Thoracic aorta (tissue), 2 donors: ENCODE data around the gene PHYHD1. TPM values are rescaled to one million over a fixed set of nuclear protein-coding genes. Genes with fewer than 3 reads are reported as not detected.
A peak's percentile ranks its signal among the peaks of the same experiment; 100 is the strongest.

ENCODE experiments used
- ATAC-seq: fragments of 150-250 bp; one replicate; pipeline ENCODE4 v1.8.0; 2017; ENCODE audit warnings: low read depth; ENCODE audit not compliant: insufficient number of reproducible peaks, low FRiP score
- DNase-seq: peaks from one replicate; pipeline ENCODE4 v3.0.0-alpha.2; 2020; ENCODE audit warnings: low spot score
- H3K27ac ChIP-seq, 2 donors: fragments of 200-600 bp; sonication (generic); 1 replicate in 1 of 2; 2 replicates in 1 of 2; pipeline ENCODE4 v1.5.1; 2016; ENCODE audit warnings: mild to moderate bottlenecking in 2 of 2, moderate library complexity in 2 of 2
- H3K27me3 ChIP-seq: fragments of 200-600 bp; sonication (generic); replicated peaks from 2 replicates; pipeline ENCODE4 v1.6.0; 2016; ENCODE audit warnings: mild to moderate bottlenecking; ENCODE audit not compliant: insufficient read depth
- H3K36me3 ChIP-seq: fragments of 200-600 bp; sonication (generic); one replicate; pipeline ENCODE4 v1.5.1; 2016
- H3K4me1 ChIP-seq, 2 donors: fragments of 200-600 bp; sonication (generic); 1 replicate in 1 of 2; 2 replicates in 1 of 2; pipeline versions ENCODE4 v1.5.1 to v1.6.0; 2016; ENCODE audit warnings: low read depth in 2 of 2, mild to moderate bottlenecking in 1 of 2; ENCODE audit not compliant: control insufficient read depth in 1 of 2
- H3K4me3 ChIP-seq: fragments of 200-600 bp; sonication (generic); 2 replicates; pipeline ENCODE4 v1.5.1; 2016; ENCODE audit warnings: mild to moderate bottlenecking
- H3K9me3 ChIP-seq: fragments of 200-600 bp; sonication (generic); 2 replicates; pipeline ENCODE4 v1.5.1; 2016
- CTCF ChIP-seq: fragments of 200-600 bp; sonication (generic); IDR thresholded peaks from one replicate; pipeline ENCODE4 v1.5.1; 2019; ENCODE audit warnings: antibody characterized with exemption
- total RNA-seq, 2 donors: library from RNA; depleted of rRNA; stranded (reverse); fragments of >200 nt; gene quantifications; one replicate each; pipeline versions ENCODE4 v1.1.0 to v1.2.3, GENCODE V29; 2016

Gene PHYHD1
- total RNA-seq, 2 donors from 2014 or later, result 21.1 to 36.3 TPM

- Histone ChIP-seq H3K36me3 (peaks cover 19% of the 10 kb centered on the region), H3K4me1 (peaks cover 24 to 65% of the 10 kb centered on the region in 2 donors), H3K4me3 (no peak overlapping the region), H3K27me3 (no peaks in the 10 kb centered on the region), H3K9me3 (no peaks in the 10 kb centered on the region), H3K27ac (peak overlapping the region; percentile 87 to 89)
- no peak for DNase-seq
- ATAC-seq, result no peak
- TF ChIP-seq CTCF, result no peak
Observed at GRCh38 chr9:128901822-128902221, 19.0 kb upstream of the PHYHD1 start.

GRCh38 chr9:128902351-128903078 is 18.3 kb upstream of the PHYHD1 start:
- DNase-seq, result no peak
- Histone ChIP-seq H3K4me3 (peak overlapping the region; percentile 33), H3K4me1 (peaks cover 24 to 65% of the 10 kb centered on the region in 2 donors), H3K9me3 (no peaks in the 10 kb centered on the region), H3K36me3 (peaks cover 18% of the 10 kb centered on the region), H3K27ac (peak overlapping the region; percentile 87 to 89), H3K27me3 (no peaks in the 10 kb centered on the region)
- TF ChIP-seq CTCF, result no peak
- peak; percentile 14 for ATAC-seq

- Histone ChIP-seq H3K27ac (peak overlapping the region; percentile 87 to 89), H3K36me3 (peaks cover 22% of the 10 kb centered on the region), H3K9me3 (no peaks in the 10 kb centered on the region), H3K27me3 (no peaks in the 10 kb centered on the region), H3K4me1 (peaks cover 24 to 62% of the 10 kb centered on the region in 2 donors), H3K4me3 (no peak overlapping the region)
- no peak for ATAC-seq
- no peak for TF ChIP-seq CTCF
- no peak for DNase-seq
Observed at GRCh38 chr9:128903079-128903461, 17.7 kb upstream of the PHYHD1 start.

- H3K4me1 ChIP-seq, result peaks cover 25 to 52% of the 10 kb centered on the region in 2 donors
- no peak overlapping the region for H3K4me3 ChIP-seq
- H3K27ac ChIP-seq, result peak overlapping the region; percentile 87 to 89
- H3K36me3 ChIP-seq, result peaks cover 22% of the 10 kb centered on the region
- no peak for TF ChIP-seq CTCF
- no peaks in the 10 kb centered on the region for H3K27me3 ChIP-seq
- H3K9me3 ChIP-seq, result no peaks in the 10 kb centered on the region
- ATAC-seq (no peak), DNase-seq (no peak)
Observed at GRCh38 chr9:128903871-128904620, 16.7 kb upstream of the PHYHD1 start.

GRCh38 chr9:128905964-128906363 is 14.8 kb upstream of the PHYHD1 start:
- H3K9me3 ChIP-seq, result no peaks in the 10 kb centered on the region
- DNase-seq (no peak), ATAC-seq (no peak)
- peak overlapping the region; percentile 63 to 87 for H3K27ac ChIP-seq
- peaks cover 39% of the 10 kb centered on the region for H3K36me3 ChIP-seq
- no peaks in the 10 kb centered on the region for H3K27me3 ChIP-seq
- H3K4me1 ChIP-seq, result peaks cover 41 to 67% of the 10 kb centered on the region in 2 donors
- H3K4me3 ChIP-seq, result no peak overlapping the region
- no peak for TF ChIP-seq CTCF
